Mononuclear cell (primary cell): ENCODE data around the gene ASPHD2. TPM values are rescaled to one million over a fixed set of nuclear protein-coding genes. Genes with fewer than 3 reads are reported as not detected.

ENCODE experiments used
- H3K27me3 ChIP-seq: 2 replicates; pipeline ENCODE4 v1.6.0; 2011; ENCODE audit warnings: low read length, control low read depth; ENCODE audit not compliant: insufficient read depth
- H3K4me1 ChIP-seq: 2 replicates; pipeline ENCODE4 v1.5.1; 2011; ENCODE audit warnings: mild to moderate bottlenecking, low read length, control low read depth; ENCODE audit not compliant: insufficient read depth
- H3K4me3 ChIP-seq: 2 replicates; pipeline ENCODE4 v1.5.1; 2011; ENCODE audit warnings: mild to moderate bottlenecking, low read length, moderate library complexity
- H3K9me3 ChIP-seq: 2 replicates; pipeline ENCODE4 v1.5.1; 2011; ENCODE audit warnings: low read depth, mild to moderate bottlenecking, control low read depth, low read length
- total RNA-seq: library from RNA; depleted of rRNA; stranded (reverse); fragments of >200 nt; gene quantifications from one replicate; pipeline ENCODE4 v1.2.3, GENCODE V29; 2012

The ASPHD2 gene
- total RNA-seq, 1 donor: 2.7 TPM

DNA sequence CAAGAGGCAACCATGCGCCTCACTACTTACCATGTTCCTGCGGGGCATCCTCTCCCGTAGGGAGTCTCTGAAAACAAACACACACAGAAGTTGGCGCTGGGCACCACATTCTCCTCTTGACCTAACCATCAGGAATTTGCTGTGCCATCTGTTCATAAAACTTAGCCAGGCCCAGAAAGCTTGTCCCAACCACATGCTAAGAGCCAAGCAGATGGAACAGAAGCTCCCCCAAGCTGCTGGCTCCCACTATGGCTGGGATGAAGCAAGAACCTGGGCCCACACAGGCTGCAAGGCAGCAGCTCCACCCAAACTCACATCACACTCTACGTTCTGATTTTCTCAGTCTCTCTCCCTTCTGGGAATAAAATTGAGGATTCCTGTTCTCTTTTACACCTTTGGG lies 37.1 kb downstream of the ASPHD2 start:
- no peaks in the 10 kb centered on the region for H3K9me3 ChIP-seq
- H3K4me1 ChIP-seq: no peaks in the 10 kb centered on the region
- no peaks in the 10 kb centered on the region for H3K27me3 ChIP-seq
- H3K4me3 ChIP-seq: no peak overlapping the region

GRCh38 chr22:26470807-26471206 lies 41.7 kb downstream of the ASPHD2 start:
- no peaks in the 10 kb centered on the region for H3K27me3 ChIP-seq
- H3K4me3 ChIP-seq: no peak overlapping the region
- H3K4me1 ChIP-seq: no peaks in the 10 kb centered on the region
- no peaks in the 10 kb centered on the region for H3K9me3 ChIP-seq

- no peak overlapping the region for H3K4me3 ChIP-seq
- no peaks in the 10 kb centered on the region for H3K27me3 ChIP-seq
These were observed 42.5 kb downstream of the ASPHD2 start for GRCh38 chr22:26471522-26471921.

DNA sequence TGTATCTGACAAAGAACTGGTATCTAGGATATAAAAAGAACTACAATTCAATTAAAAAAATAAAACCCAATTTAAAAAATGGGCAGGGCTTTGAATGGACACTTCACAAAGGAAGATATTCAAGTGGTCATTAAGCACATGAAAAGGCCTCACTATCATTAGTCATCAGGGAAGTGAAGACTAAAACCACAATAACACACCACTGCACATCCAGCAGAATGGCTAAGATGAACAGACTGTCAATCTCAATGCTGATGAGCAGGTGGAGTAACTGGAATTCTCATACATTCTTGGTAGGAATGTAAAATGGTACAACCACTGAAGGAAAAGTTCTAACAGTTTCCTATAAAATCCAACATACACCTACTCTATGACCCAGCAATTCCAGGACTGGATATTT lies 45.6 kb downstream of the ASPHD2 start:
- Histone ChIP-seq H3K9me3 (no peaks in the 10 kb centered on the region), H3K27me3 (no peaks in the 10 kb centered on the region), H3K4me1 (peaks cover 29% of the 10 kb centered on the region), H3K4me3 (no peak overlapping the region)

More at GRCh38 chr22:26471522-26471921, 42.5 kb downstream of the ASPHD2 start:
- Histone ChIP-seq H3K4me1 (peaks cover 4% of the 10 kb centered on the region), H3K9me3 (no peaks in the 10 kb centered on the region)

DNA sequence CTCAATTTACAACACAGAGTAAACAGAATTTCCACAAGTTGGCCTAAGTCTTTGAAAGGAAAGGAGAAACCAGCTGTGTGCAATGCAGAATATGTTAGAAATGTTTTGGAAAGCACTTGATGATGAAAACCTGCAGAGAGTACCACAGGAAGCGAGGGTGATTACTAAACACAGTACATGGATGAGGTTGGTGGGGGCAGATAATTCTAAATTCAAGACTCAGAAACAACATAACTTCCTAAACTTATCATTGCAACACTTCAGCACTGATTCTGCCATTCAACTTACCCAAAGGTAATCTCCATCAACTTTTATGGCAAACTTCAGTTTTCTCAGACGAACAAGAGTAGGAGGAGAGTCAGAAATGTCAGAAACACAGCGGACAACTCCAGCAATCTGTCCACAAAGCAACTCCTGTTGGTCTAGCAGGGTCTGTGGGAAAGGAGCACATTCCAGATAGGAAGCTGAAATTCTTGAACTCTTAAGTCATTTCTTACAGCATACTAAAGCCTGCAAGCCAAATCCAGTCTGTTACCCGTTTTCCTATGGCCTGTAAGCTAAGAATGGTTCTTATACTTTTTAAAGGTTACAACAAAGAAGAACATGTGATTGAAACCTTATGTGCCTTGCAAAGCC lies 47.8 kb downstream of the ASPHD2 start:
- Histone ChIP-seq H3K9me3 (no peaks in the 10 kb centered on the region), H3K4me3 (no peak overlapping the region), H3K4me1 (peaks cover 50% of the 10 kb centered on the region)

GRCh38 chr22:26477341-26477731 lies 48.3 kb downstream of the ASPHD2 start:
- no peaks in the 10 kb centered on the region for H3K27me3 ChIP-seq
- no peaks in the 10 kb centered on the region for H3K9me3 ChIP-seq
- H3K4me3 ChIP-seq: no peak overlapping the region
- H3K4me1 ChIP-seq: peaks cover 55% of the 10 kb centered on the region

More for the DNA sequence above, 47.8 kb downstream of the ASPHD2 start:
- H3K27me3 ChIP-seq: no peaks in the 10 kb centered on the region

GRCh38 chr22:26479043-26479791 lies 50.2 kb downstream of the ASPHD2 start:
- Histone ChIP-seq H3K27me3 (no peaks in the 10 kb centered on the region), H3K4me1 (peaks cover 67% of the 10 kb centered on the region), H3K4me3 (peak overlapping the region; percentile 7), H3K9me3 (no peaks in the 10 kb centered on the region)

GRCh38 chr22:26479792-26480610 lies 50.9 kb downstream of the ASPHD2 start:
- peaks cover 75% of the 10 kb centered on the region for H3K4me1 ChIP-seq
- H3K9me3 ChIP-seq: no peaks in the 10 kb centered on the region
- H3K27me3 ChIP-seq: no peaks in the 10 kb centered on the region
- H3K4me3 ChIP-seq: peak overlapping the region; percentile 7

GRCh38 chr22:26480611-26480932 lies 51.5 kb downstream of the ASPHD2 start:
- Histone ChIP-seq H3K4me1 (peaks cover 79% of the 10 kb centered on the region), H3K27me3 (no peaks in the 10 kb centered on the region), H3K9me3 (no peaks in the 10 kb centered on the region), H3K4me3 (no peak overlapping the region)

- no peak overlapping the region for H3K4me3 ChIP-seq
- H3K27me3 ChIP-seq: no peaks in the 10 kb centered on the region
- H3K4me1 ChIP-seq: peaks cover 81% of the 10 kb centered on the region
- no peaks in the 10 kb centered on the region for H3K9me3 ChIP-seq
These were observed 52.1 kb downstream of the ASPHD2 start for GRCh38 chr22:26481112-26481693.

- Histone ChIP-seq H3K4me1 (peaks cover 78% of the 10 kb centered on the region), H3K9me3 (no peaks in the 10 kb centered on the region), H3K27me3 (no peaks in the 10 kb centered on the region), H3K4me3 (no peak overlapping the region)
These were observed 52.6 kb downstream of the ASPHD2 start for GRCh38 chr22:26481694-26482093.

- no peak overlapping the region for H3K4me3 ChIP-seq
- H3K27me3 ChIP-seq: no peaks in the 10 kb centered on the region
- H3K4me1 ChIP-seq: peaks cover 74% of the 10 kb centered on the region
- H3K9me3 ChIP-seq: no peaks in the 10 kb centered on the region
These were observed 53.1 kb downstream of the ASPHD2 start for GRCh38 chr22:26482161-26482560.

GRCh38 chr22:26483043-26483438 lies 54.0 kb downstream of the ASPHD2 start:
- Histone ChIP-seq H3K27me3 (no peaks in the 10 kb centered on the region), H3K4me3 (peak overlapping the region; percentile 81), H3K9me3 (no peaks in the 10 kb centered on the region), H3K4me1 (peaks cover 70% of the 10 kb centered on the region)

DNA sequence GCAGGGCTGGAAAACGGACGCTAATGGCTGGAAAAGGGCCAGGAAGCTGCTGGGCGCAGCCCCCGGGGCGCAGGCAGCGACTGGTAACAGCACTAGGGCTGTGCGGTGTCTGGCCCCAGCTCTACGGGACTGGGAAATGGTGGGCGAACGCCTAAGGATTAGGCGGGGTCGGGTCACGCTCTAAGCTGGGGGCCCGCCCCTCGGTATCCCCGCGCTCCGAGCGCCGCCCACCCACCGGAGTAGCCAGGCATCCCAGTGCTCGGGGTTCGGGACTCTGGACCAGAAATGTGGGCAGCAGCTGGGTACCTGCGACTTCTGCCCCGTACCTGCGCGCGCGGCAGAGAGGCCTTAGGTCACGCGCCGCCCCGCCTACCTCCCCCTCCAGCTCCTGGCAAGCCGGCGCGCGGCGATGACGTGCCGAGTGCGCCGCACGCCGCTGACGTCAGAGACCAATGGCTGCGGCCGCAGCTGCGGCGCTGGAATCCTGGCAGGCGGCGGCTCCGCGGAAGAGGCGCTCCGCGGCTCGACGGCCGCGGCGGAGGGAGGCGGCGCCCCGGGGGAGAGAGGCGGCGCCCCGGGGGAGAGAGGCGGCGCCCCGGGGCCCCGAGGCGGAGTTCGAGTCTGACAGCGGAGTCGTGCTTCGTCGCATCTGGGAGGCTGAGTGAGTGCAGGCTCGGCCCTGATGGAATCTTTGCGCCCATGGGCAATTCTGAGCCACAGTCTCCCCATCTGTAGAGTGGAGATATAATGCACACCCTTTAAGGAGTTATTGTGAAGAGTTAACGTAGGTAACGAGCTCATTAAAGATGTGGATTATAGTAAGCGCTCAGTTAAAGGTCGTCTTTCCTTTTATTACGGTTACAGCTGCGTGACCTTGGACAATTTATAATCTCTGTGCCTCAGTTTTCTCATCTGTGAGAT lies 54.6 kb downstream of the ASPHD2 start, which contains the start of the genes HPS4 and SRRD:
HPS4 (minus strand) TSS at position 345 of the 921 bp plus-strand sequence. CDS start 2,021 bp downstream, outside the sequence.
SRRD (plus strand) TSS at position 439 of the 921 bp plus-strand sequence; CDS start at position 453, 14 bp downstream.
- no peaks in the 10 kb centered on the region for H3K27me3 ChIP-seq
- H3K4me3 ChIP-seq: peak within 1 kb of the TSS; percentile 81
- no peaks in the 10 kb centered on the region for H3K9me3 ChIP-seq
- peaks cover 63% of the 10 kb centered on the region for H3K4me1 ChIP-seq
